ENCODE data around the gene SAMD14.

SAMD14 gene

GRCh38 chr17:50111673-50112655 lies 18.0 kb downstream of the SAMD14 start:
- no peak for DNase-seq

- DNase-seq: no peak
Observed at GRCh38 chr17:50110591-50111349, 19.2 kb downstream of the SAMD14 start.

DNA sequence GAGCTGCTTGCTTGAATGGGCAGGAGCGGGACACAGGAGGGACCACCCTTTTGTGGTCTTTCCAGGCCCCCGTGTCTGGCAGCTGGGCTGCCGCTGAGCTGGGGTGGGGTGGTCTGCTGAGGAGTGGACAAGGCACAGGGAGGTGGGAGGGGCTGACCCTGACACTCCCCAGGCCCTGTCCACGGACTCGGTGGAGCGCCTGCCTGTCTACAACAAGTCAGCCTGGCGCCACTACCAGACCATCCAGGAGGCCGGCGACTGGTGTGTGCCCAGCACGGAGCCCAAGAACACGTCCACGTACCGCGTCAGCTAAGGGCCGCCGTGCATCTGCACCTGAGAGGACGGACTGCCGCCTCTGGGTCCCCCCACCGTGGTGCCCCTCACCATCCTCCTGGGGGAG lies 20.2 kb downstream of the SAMD14 start:
- no peak for DNase-seq

- DNase-seq: no peak
Observed at GRCh38 chr17:50109207-50109606, 20.8 kb downstream of the SAMD14 start.

DNA sequence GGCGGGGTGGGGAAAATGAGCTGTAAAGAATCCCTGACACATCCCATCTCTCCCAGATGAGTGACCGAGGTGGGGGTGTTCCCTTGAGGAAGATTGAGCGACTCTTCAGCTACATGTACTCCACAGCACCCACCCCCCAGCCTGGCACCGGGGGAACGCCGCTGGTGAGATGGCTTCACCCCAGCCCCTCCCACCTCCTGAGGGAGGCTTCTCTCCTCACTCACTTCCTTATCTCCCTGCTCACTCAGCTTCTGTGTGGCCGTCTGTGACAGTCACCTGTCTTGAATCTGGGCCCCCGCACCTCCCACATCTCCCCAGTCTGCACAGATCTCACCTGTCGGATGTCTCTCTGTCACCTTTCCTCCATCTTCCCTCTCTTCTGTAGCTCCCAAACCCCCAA lies 21.4 kb downstream of the SAMD14 start:
- DNase-seq: no peak

DNA sequence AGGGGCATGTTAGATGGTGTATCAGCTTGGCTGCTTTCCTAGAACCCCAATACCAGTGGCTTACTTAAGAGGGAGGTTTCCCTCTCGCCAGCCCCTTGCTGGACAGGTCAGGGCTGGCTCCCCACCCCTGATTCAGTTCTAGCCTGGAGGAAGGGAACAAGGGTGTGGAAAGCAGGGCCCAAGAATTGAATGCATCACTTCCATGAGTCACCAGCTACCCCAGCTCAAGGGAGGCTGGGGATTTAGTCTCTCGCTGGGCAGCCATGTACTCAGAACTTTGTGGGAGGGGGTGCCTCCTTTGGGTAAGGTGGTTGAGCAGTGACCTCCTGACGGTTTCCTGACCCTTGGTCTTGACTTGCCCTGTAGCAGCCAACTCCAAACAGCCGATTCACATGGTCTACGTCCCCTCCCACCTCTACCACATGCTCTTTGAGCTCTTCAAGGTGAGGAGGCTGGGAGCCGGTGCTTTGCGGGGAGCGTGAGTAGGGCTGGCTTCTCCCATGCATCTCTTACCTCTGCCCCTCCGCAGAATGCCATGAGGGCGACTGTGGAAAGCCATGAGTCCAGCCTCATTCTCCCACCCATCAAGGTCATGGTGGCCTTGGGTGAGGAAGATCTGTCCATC lies 22.1 kb downstream of the SAMD14 start:
- no peak for DNase-seq

- DNase-seq: no peak
Observed at GRCh38 chr17:50106393-50107131, 23.4 kb downstream of the SAMD14 start.

- no peak for DNase-seq
Observed at GRCh38 chr17:50105811-50106210, 24.1 kb downstream of the SAMD14 start.

DNA sequence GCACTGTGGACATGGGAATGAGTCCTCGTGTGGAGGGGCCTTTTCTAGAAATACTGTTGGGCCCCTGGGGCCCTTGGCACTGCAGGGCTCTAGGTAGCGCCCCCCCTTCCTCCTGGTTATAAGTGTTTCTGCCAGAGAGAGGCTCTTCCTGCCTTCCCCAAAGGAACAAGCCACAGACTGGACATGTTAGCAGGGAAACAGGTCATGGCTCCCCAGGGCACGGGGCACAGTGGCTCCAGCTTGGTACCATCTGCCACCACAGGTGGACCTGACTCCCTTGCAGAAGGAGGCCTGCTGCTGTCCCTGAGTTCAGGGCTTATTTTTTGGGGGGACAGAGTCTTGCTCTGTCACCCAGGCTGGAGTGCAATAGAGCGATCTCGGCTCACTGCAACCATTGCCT lies 26.0 kb downstream of the SAMD14 start:
- no peak for DNase-seq

DNA sequence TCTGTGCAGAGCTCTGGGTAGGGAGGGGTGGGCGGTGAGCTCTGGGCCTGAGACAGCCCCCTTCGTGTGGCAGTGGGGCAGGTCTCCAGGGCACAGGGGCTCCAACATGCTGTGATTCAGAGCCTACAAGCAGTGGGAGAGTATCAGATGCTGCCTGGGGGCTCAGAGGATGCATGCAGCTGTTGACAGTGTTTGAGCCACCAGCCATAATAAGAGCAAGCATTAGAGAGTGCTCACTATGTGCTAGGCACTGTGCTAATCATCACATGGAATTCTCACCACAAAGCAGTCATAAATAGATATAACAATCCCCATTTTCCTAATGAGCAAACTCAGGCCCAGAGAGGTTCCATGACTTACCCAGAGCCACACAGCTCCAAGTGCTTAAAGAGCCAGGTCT lies 26.7 kb downstream of the SAMD14 start:
- no peak for DNase-seq

GRCh38 chr17:50102164-50102991 lies 27.6 kb downstream of the SAMD14 start:
- DNase-seq: no peak

- DNase-seq: no peak
Observed at GRCh38 chr17:50101346-50102163, 28.4 kb downstream of the SAMD14 start.

DNA sequence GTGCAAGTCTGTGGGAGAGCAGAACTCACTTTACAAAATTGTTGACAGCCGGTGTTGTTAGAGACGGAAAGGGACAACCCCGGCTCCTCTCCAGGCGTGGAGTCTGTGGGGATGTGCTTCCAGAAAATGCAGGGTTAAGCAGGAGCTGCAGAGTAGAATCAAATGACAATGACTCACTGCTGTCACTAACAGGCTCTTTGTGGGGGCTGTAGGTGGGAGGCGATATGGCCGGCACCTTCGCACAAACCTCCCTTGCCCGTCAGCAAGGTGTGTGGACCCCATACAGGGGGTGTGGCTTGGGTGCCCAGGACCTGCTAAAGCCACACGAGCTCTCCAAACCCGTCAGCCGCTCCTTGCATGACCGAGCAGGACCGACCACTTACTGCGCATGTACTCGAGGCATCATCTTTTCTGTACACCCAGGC lies 29.0 kb downstream of the SAMD14 start:
- no peak for DNase-seq

DNA sequence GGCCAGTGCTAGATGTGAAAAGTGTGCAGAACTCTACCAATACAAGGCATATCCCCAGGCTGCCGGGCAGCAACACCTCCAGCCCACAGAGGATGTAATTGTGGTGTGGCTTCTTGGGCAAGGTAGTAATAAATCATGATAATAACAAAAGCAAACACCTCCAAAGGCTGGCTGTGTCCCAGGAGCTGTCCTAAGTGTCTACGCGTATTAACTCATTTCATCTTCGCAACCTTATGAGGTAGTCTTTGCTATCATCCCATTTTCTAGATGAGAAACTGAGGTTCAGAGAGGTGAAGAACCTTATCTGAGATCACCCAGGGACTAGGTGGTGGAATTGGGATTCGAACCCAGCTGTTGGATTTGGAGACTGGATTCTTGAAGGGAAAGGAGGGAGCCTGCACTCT lies 29.5 kb downstream of the SAMD14 start:
- no peak for DNase-seq

- no peak for DNase-seq
Observed at GRCh38 chr17:50099003-50099402, 31.0 kb downstream of the SAMD14 start.

GRCh38 chr17:50098583-50098982 lies 31.4 kb downstream of the SAMD14 start:
- DNase-seq: no peak

DNA sequence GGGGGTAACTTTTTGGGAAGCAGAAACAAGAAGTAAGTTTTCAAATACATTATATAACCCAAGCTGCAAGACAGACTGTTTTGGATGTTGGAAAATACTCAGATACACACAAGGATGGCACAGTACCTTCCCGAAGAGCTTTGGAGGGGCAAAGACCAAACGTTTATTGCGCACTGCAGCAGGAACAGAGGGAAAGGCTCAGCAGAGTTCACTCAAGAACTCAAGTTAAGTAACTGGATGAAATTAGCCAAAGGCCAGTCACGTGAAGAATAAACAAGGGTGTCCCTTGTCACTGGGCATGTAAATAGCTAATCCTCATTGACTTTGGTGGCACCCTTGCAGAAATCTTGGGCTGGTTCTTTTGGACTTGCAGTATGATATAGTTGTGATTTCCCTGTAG lies 32.0 kb downstream of the SAMD14 start:
- no peak for DNase-seq

DNA sequence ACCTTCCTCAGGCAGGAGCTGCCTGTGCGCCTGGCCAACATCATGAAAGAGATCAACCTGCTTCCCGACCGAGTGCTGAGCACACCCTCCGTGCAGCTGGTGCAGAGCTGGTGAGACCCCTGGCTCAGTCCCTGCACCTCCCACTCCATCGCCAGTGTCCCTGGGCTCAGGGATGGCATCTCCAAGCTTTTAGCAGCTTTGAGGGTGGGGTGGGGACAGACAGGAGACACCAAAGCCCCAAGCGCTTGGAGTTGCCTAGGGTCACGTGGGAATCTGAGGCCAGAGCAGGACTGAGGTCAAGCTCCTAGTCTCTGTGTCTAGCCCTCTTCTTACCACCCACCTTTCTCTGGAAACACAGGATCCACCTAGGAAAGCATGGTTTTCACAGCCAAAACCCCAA lies 32.5 kb downstream of the SAMD14 start:
- no peak for DNase-seq

- no peak for DNase-seq
Observed at GRCh38 chr17:50096758-50097157, 33.2 kb downstream of the SAMD14 start.

DNA sequence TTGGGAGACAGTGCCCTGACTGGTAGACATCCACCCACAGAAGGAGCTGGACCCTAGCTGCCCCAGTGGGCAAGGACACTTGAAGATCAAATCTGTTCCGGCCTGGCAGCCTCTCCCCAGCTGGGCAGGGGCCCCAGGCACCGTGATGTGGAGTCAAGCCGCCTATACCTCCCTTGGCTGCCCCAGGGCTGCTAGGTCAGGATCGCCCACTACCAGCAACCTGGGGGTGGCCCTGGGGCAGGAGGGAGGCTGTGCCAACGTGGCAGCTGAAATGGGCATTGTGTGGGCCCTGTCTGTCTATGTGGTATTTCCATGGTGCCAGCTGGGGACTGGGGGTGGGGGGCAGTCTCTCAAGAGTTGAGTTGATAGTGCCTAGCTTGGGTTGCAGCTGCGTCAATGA lies 33.9 kb downstream of the SAMD14 start:
- DNase-seq: no peak

GRCh38 chr17:50095626-50096037 lies 34.3 kb downstream of the SAMD14 start:
- DNase-seq: no peak
